ENCODE measurements around the gene UNC45A.

The UNC45A gene

DNA sequence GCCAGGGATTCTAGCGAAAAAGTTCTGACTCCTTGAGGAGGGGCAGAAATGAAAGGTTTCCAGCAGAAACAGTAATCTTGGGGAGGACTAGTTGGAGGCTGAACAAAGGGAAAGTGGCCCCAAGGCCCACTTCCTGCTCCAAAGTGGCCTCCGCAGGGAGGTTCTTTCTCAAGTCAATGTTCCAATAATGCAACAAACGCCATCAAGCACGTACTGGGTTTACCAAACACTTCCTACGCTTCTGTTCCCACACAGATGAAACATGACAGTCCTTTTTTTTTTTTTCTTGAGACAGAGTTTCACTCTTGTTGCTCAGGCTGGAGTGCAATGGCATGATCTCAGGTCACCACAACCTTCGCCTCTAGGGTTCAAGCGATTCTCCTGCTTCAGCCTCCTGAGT lies 10.0 kb downstream of the UNC45A start:
- DNase-seq (ENCODE audit: low read depth in 1 of 2, low spot score in 1 of 2) = no peak

DNA sequence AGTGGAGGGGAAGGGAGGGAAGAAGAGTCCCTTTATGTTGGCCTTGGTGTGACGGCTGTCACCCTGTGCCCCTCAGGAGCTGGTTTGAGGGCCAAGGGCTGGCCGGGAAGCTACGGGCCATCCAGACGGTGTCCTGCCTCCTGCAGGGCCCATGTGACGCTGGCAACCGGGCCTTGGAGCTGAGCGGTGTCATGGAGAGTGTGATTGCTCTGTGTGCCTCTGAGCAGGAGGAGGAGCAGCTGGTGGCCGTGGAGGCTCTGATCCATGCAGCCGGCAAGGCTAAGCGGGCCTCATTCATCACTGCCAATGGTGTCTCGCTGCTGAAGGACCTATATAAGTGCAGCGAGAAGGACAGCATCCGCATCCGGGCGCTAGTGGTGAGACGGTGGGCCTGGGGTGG lies 11.5 kb downstream of the UNC45A start:
- DNase-seq (ENCODE audit: low read depth in 1 of 2, low spot score in 1 of 2) = no peak

DNA sequence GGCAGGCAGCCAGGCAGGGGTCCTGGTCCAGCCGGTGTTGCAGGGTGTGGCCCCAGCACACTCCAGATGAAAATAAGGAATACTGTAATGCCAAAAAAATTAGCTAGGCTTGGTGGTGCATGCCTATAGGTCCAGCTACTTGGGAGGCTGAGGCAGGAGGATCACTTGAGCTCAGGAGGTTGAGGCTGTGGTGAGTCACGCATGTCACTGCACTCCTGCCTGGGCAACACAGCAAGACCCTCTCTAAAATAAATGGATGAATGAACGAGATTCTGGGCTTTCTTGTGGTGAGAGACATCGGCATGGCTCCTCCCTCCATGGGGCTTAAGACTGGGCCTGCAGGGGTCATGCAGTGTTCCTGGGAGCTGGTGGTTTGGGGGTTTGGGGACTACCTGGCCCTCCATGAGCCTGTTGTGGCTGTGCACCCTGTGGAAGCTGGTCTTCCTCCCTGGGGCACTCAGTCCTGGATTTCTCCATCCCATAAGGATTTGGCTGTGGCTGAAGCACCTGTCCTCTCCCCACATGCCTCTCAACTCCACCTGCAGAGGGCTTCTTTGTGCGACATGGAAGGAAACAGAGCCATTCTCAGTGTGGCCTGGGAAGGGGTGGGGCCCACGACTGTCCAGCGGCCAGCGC lies 12.0 kb downstream of the UNC45A start:
- DNase-seq (ENCODE audit: low read depth in 1 of 2, low spot score in 1 of 2) = no peak

DNA sequence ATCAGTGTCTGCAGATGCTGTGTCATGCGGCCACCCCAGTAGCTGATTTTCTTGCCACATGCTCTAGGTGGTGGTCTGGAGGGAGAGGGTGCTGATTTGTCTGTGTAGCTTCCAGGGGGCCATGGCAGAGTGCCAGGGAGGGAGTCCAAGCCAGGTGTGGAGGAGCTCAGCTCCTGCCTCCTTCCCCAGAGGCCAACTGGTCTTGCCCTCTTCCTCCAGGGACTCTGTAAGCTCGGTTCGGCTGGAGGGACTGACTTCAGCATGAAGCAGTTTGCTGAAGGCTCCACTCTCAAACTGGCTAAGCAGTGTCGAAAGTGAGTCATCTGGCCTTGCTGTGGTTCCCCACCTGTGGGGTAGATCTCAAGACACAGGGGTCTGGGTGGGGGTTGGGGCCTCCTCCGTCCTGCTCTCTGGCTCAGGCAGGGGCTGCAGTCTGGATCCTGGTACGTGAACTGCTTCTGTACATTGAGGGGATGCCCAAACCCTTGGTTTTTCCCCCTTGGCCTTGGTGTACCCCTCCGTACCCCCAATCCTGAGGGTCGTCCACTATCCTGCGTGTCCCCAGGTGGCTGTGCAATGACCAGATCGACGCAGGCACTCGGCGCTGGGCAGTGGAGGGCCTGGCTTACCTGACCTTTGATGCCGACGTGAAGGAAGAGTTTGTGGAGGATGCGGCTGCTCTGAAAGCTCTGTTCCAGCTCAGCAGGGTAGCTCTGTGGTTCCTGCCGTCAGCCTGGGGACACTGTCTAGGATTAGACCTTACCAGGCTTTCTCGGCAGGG lies 12.7 kb downstream of the UNC45A start:
- no peak for DNase-seq (ENCODE audit: low read depth in 1 of 2, low spot score in 1 of 2)

DNA sequence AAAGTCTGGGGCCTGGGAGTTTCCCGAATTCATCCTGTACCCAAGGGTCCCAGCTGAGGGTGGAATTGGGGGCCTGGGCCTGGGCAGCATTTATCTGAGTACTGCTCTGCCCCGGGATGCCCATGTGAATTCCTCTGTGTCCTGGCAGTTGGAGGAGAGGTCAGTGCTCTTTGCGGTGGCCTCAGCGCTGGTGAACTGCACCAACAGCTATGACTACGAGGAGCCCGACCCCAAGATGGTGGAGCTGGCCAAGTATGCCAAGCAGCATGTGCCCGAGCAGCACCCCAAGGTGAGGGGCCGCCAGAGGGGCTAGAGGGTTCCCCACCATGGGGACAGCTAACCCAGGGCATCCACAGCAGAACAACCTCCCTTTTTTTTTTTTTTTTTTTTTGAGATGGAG lies 13.4 kb downstream of the UNC45A start:
- no peak for DNase-seq (ENCODE audit: low read depth in 1 of 2, low spot score in 1 of 2)

DNA sequence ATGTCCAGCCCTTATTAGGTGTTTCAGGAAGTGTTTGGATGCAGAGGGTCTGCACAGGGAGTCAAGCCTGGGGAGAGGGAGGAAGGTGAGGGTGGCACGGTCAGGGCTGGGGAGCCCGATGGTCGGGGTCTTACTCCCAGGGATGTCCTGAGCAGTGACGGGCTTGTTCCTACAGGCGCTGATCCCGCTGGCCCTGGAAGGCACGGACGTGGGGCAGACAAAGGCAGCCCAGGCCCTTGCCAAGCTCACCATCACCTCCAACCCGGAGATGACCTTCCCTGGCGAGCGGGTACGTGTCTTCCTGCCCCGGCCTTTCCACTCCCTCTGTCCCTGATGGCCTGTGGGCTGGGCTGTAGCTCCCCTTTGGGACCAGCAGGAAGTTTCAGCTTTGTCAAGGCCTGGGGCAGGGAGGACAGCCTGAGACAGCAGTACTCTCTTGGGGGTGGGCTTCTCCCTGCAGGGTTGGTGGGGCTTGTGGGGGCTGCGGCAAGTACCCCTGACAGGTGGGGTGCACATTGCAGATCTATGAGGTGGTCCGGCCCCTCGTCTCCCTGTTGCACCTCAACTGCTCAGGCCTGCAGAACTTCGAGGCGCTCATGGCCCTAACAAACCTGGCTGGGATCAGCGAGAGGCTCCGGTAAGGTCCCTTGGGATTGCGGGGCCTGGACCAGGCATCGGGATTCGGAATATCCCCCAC lies 15.0 kb downstream of the UNC45A start:
- DNase-seq (ENCODE audit: low read depth in 1 of 2, low spot score in 1 of 2) = no peak

DNA sequence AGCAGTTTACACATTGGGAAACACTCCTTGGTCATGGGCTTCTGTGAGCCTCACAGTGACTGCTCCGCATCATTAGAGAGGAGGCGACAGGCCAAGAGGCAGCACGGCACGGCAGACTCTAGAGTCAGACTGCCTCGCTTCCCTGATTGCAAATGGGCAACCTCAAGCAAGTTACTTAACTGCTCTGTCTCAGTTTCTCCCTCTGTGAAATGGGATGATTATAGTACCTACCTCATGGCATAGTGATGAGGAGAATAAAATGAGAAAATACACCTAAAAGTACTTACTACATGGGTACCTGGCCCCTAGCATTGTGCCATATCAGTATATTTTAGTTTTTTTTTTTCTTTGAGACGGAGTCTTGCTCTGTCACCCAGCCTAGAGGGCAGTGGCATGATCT lies 15.6 kb downstream of the UNC45A start:
- no peak for DNase-seq (ENCODE audit: low read depth in 1 of 2, low spot score in 1 of 2)

DNA sequence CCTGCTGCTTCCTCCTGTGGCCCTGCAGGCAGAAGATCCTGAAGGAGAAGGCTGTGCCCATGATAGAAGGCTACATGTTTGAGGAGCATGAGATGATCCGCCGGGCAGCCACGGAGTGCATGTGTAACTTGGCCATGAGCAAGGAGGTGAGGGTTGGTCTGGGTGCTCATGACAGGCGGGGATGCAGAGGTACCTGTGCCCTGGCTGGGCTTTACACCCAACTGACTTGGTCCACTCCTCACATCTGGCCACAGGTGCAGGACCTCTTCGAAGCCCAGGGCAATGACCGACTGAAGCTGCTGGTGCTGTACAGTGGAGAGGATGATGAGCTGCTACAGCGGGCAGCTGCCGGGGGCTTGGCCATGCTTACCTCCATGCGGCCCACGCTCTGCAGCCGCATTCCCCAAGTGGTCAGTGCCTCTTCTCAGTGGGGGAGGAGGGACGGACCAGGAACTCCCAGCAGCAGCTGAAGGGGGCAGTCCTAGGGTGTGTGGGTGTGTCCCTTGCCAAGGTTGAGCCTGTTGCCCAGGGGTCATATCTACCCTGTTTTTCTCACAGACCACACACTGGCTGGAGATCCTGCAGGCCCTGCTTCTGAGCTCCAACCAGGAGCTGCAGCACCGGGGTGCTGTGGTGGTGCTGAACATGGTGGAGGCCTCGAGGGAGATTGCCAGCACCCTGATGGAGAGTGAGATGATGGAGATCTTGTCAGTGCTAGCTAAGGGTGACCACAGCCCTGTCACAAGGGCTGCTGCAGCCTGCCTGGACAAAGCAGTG lies 18.0 kb downstream of the UNC45A start:
- no peak for DNase-seq (ENCODE audit: low read depth in 1 of 2, low spot score in 1 of 2)

DNA sequence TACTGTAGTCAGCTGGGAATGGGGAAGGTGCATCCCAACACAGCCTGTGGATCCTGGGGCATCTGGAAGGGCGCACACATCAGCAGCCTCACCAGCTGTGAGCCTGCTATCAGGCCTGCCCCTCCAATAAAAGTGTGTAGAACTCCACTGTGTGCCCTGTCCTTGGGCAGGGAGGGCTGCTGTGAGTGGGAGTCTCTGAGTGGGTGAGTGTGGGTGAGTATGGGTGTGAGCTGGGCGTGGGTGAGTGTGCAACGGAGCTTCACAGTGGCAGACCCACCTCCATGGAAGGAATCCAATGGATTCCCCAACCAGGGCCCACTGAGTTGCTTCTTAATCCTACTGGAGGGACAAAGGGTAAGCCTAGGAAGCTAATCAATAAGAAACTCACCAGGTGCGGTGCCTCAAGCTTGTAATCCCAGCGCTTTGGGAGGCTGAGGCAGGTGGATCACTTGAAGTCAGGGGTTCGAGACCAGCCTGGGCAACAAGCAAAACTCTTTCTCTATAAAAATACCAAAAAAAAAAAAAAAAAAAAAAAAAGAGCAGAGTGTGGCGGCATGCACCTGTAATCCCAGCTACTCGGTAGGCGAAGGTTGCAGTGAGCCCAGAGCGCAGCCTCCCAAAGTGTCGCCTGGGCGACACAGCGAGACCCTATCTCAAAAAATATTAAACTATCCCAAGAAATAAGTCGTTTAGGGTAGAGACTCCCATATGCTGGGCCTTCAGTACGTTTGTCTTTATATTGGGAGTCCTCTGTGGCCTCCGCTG lies 19.0 kb downstream of the UNC45A start:
- DNase-seq (ENCODE audit: low read depth in 1 of 2, low spot score in 1 of 2) = no peak

DNA sequence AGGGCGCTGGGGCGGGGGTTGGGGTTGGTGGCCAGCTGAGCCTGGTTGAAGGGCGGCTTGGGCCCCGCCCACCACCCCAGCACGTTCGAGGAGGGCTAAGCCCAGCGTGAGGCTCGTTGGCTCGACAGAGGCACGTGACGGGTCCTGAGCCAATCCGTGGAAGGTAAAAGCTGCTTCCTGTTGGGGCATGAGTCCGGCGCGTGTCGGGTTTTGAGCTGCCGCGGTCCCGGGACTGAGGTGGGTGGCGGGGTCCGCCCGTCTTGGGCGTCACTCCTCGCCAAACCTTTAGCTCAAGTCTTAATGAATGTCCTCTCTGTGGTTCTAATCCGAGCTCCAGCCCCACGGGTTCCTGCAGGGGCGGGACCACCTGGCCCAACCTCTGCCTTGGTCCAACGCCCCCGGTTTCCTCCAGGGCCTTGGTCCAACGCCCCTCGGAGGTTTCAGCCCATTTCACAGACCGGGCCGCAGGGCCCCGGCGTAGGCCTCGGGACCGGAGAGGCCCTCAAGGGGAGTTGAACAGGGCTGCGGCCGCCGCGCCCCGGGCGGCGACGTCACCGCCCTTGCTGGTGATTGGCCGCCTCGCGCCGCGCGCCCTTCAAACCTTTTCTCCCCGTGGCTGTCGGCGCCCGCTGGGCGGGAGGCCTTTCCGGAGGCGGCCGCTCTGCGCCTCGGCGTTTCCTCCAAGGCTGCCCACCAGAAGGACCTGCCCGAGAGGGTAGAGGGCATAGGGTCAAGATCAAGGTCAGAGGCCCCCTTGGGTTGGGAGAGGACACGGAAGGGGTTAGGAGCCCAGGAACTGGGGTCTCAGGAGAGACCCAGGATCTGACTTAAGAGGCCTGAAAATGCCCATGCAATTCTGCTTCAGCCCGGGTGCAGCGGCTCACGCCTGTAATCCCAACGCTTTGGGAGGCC lies 19.9 kb downstream of the UNC45A start, which contains the start of gene RCCD1:
TSS of gene RCCD1 (plus strand) at position 173 of the 912 bp plus-strand sequence. CDS start 1,851 bp downstream, outside the sequence.
- peak; percentile 75 to 90 for DNase-seq (ENCODE audit: low read depth in 1 of 2, low spot score in 1 of 2)

DNA sequence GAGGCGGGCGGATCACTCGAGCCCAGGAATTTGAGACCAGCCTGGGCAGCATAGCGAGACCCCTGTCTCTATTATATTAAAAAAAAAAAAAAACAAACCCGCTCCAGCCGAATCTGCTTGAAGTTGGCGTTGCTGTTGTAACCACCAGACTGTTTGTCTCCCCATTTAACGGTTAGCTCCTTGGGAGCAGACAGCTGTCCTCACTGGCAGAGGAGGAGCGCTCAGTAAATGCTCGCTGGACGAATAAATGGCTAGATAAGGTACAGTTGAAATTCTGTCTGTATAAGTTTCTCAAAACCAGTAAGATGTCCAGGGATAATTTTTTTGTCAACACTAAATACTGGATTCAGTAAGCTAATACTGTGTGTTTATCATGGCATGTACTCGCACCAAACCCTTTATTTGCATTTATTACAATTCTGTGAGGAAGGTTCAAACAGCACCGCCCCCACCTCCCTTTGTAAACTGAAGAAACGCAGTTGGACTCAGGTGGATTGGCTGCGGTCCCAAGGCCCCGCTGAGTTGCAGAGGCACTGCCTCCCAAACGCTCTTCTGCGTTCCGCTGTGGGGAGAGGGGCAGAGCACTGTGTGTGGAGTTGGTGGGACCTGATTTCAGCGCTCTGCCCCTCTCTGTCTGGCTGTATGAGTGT lies 20.7 kb downstream of the UNC45A start:
- no peak for DNase-seq (ENCODE audit: low read depth in 1 of 2, low spot score in 1 of 2)

DNA sequence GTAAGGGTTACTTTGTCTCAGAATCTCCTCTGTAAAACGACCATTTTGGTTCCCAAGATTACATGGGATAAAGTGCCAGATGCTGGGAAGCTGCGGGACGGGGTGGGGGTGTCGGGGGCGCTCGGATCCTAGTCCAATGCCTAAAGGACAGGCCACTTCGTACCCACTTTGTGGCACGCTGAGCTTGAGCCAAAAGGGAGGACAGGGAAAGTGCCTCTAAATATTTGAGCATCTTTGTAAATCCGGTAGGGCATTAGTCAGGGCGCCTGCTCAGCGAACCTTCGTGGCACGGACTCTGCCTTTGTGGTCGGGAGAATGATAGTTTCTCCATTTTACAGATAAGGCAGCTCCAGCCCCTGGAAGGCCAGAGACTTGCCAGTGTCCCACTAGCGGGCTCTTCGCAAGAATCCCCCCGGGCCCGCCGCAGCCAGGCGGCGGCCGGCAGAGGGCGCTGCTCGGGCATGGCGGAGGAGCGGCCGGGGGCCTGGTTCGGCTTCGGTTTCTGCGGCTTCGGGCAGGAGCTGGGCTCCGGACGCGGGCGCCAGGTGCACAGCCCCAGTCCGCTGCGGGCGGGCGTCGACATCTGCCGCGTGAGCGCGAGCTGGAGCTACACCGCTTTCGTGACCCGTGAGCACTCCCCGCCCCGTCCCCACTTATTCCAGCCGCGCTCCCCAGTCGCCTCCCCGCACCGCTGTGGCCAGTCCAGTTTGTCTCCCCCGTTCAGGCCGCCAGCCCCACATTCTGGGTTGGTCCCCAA lies 21.4 kb downstream of the UNC45A start:
- DNase-seq (ENCODE audit: low read depth in 1 of 2, low spot score in 1 of 2) = peak in 1 of 2 donors; percentile 49

DNA sequence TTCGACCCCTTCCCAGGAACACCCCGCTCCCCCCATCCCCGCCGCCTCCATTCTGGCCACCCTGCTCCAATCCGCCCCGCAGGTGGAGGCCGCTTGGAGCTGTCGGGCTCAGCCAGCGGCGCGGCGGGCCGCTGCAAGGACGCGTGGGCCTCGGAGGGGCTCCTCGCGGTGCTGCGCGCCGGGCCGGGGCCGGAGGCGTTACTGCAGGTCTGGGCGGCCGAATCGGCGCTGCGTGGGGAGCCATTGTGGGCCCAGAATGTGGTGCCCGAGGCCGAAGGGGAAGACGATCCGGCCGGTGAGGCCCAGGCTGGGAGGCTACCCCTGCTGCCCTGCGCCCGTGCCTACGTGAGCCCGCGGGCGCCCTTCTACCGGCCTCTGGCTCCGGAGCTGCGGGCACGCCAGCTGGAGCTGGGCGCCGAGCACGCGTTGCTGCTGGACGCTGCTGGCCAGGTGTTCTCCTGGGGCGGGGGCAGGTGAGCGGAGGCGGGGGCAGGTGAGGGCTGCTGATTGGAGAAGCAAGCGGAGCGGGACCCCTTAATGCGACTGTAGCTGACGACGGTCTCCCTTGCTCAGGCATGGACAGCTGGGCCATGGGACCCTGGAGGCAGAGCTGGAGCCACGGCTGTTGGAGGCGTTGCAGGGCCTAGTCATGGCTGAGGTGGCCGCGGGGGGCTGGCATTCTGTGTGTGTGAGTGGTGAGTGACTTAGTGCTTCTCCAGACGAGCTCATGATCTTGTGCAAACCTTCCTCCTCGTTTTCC lies 22.1 kb downstream of the UNC45A start:
- no peak for DNase-seq (ENCODE audit: low read depth in 1 of 2, low spot score in 1 of 2)

DNA sequence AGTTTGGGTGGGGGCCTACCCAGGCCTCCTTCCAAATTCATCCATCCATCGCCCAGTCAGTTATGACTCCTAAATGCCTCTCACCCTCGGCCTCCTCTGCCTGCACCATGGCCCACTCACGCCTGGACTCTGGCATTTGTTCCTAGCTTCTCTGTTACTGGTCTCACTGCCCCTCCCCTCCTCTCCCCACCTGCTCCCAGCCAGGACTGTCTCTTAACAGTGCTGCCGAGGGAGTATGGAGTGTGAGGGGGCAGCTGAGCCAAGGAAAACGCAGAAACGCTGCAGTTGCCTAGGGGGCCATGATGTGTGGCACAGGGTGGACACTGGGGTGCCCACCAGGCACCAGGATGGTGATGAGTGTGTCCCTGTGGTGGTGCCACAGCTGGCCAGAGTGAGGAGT lies 22.7 kb downstream of the UNC45A start:
- DNase-seq (ENCODE audit: low read depth in 1 of 2, low spot score in 1 of 2) = no peak

DNA sequence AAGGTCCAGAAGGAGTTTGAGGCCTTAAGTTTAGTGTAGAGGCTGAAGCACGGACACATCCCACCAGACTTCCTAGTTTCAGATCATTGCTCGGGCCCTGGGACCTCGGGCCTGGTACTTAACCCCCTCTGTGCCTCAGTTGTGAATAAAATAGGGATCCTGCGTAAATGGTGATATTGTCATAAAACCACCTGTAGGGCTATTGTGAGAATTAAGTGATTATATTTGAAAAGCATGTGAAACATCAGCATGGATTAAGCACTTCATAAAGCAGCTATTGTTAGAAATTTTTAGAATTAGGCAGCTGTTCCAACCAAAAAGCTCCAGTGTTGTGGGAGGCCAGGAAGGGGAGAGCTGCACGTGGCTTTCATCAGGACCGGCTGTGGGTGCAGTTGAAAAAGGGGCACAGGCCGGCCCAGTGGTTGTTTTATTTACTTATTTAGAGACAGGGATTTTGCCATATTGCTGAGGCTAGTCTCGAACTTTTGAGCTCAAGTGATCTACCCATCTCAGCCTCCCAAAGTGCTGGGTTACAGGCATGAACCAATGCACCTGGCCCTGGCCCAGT lies 24.0 kb downstream of the UNC45A start:
- no peak for DNase-seq (ENCODE audit: low read depth in 1 of 2, low spot score in 1 of 2)

DNA sequence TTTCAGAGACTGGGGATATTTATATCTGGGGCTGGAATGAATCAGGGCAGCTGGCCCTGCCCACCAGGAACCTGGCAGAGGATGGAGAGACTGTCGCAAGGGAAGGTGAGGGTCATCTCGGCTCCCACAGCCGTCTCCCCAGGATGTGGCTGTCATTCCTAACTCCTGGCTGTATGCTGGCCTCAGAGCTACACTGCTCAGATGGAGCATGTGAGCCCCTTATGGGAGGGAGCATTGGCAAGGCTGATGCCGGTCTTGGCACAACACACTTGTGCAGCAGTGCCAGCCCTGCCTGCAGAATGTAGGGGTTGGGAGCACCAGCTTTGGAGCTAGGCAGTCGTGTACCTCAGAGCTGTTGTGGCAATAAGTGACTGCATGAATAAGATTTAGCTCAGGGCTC lies 24.8 kb downstream of the UNC45A start:
- no peak for DNase-seq (ENCODE audit: low read depth in 1 of 2, low spot score in 1 of 2)
